MV-4-11 (cell line): ENCODE measurements around the gene PLAGL2.

Experiments used
- DNase-seq: peaks from one replicate; lab custom pipeline; 2025; lab: John Stamatoyannopoulos, UW

The PLAGL2 gene

GRCh38 chr20:32150291-32150848 lies 57.2 kb downstream of the PLAGL2 start:
- no peak for DNase-seq

GRCh38 chr20:32149566-32150170 lies 57.9 kb downstream of the PLAGL2 start:
- DNase-seq, result no peak

GRCh38 chr20:32144898-32145662 lies 62.5 kb downstream of the PLAGL2 start:
- DNase-seq, result no peak

- DNase-seq, result no peak
These were observed 64.6 kb downstream of the PLAGL2 start for GRCh38 chr20:32142991-32143390.
